ENCODE data around the gene XYLT1.

The XYLT1 gene

GRCh38 chr16:17273142-17273561, 197.6 kb downstream of the XYLT1 start:
- no peak for DNase-seq

- no peak for DNase-seq
Measured at GRCh38 chr16:17272716-17273115, 198.0 kb downstream of the XYLT1 start.

GRCh38 chr16:17271687-17272086, 199.1 kb downstream of the XYLT1 start:
- no peak for DNase-seq

- DNase-seq, result no peak
Measured at GRCh38 chr16:17270683-17271109, 200.1 kb downstream of the XYLT1 start.

GRCh38 chr16:17270111-17270510, 200.6 kb downstream of the XYLT1 start:
- DNase-seq, result no peak

- DNase-seq, result no peak
Measured at GRCh38 chr16:17269439-17269838, 201.3 kb downstream of the XYLT1 start.

- peak; percentile 16 for DNase-seq
Measured at GRCh38 chr16:17266608-17267313, 204.0 kb downstream of the XYLT1 start.

- DNase-seq, result no peak
Measured at GRCh38 chr16:17265154-17265553, 205.6 kb downstream of the XYLT1 start.

GRCh38 chr16:17261197-17261858, 209.4 kb downstream of the XYLT1 start:
- DNase-seq, result no peak

- no peak for DNase-seq
Measured at GRCh38 chr16:17260276-17260849, 210.4 kb downstream of the XYLT1 start.

- DNase-seq, result no peak
Measured at GRCh38 chr16:17259751-17260270, 210.9 kb downstream of the XYLT1 start.

- DNase-seq, result no peak
Measured at GRCh38 chr16:17258848-17259713, 211.7 kb downstream of the XYLT1 start.

- DNase-seq, result no peak
Measured at GRCh38 chr16:17258077-17258599, 212.6 kb downstream of the XYLT1 start.

GRCh38 chr16:17257426-17258023, 213.2 kb downstream of the XYLT1 start:
- no peak for DNase-seq

- DNase-seq, result no peak
Measured at GRCh38 chr16:17252701-17253100, 218.1 kb downstream of the XYLT1 start.

GRCh38 chr16:17252064-17252463, 218.7 kb downstream of the XYLT1 start:
- DNase-seq, result no peak

- DNase-seq, result peak; percentile 1
Measured at GRCh38 chr16:17251496-17251895, 219.3 kb downstream of the XYLT1 start.

GRCh38 chr16:17246974-17247732, 223.6 kb downstream of the XYLT1 start:
- no peak for DNase-seq

GRCh38 chr16:17246268-17246885, 224.4 kb downstream of the XYLT1 start:
- DNase-seq, result no peak

GRCh38 chr16:17245776-17246175, 225.0 kb downstream of the XYLT1 start:
- DNase-seq, result no peak

Measured in NCI-H748 treated with DMSO at 0.1 percent for 48 hours (cell line).